K562 (cell line): ENCODE results near the gene SNRPA. TPM values are rescaled to one million over a fixed set of nuclear protein-coding genes. Genes with fewer than 3 reads are reported as not detected.
A peak's percentile ranks its signal among the peaks of the same experiment; 100 is the strongest.

Source experiments
- CAMTA2 ChIP-seq: fragments of 250-450 bp; sonication (Bioruptor Pico); conservative IDR thresholded peaks from 2 replicates; pipeline ENCODE4 v1.5.1; 2022
- CHD2 ChIP-seq: IDR thresholded peaks from 2 replicates; pipeline ENCODE4 v1.6.1; 2011; ENCODE audit warnings: low read depth, low read length
- DACH1 ChIP-seq: fragments of 450-650 bp; IDR thresholded peaks from 2 replicates; pipeline ENCODE4 v1.6.1; 2018; ENCODE audit not compliant: partially characterized antibody
- ELF4 ChIP-seq: fragments of 450-650 bp; formaldehyde crosslinking; IDR thresholded peaks from 2 replicates; pipeline ENCODE4 v1.4.0; 2022; ENCODE audit warnings: missing genetic modification characterization
- ESRRA ChIP-seq: fragments of 450-650 bp; IDR thresholded peaks from 2 replicates; pipeline ENCODE4 v1.6.1; 2014; ENCODE audit warnings: low read depth, mild to moderate bottlenecking, moderate library complexity, borderline replicate concordance
- FOXA1 ChIP-seq: fragments of 450-650 bp; IDR thresholded peaks from 2 replicates; pipeline ENCODE4 v1.6.1; 2016; ENCODE audit warnings: mild to moderate bottlenecking, borderline replicate concordance
- IRF2 ChIP-seq: sonication (generic); formaldehyde crosslinking; IDR thresholded peaks from 2 replicates; pipeline ENCODE4 v1.8.1; 2022; ENCODE audit warnings: mild to moderate bottlenecking, missing genetic modification reagents
- KDM5B ChIP-seq: fragments of 200-600 bp; sonication (generic); IDR thresholded peaks from 2 replicates; pipeline ENCODE4 v1.6.1; 2012; ENCODE audit warnings: low read depth, mild to moderate bottlenecking, moderate library complexity, low read length, control low read depth, inconsistent platforms; ENCODE audit not compliant: insufficient replicate concordance
- L3MBTL2 ChIP-seq: fragments of 450-650 bp; IDR thresholded peaks from 2 replicates; pipeline ENCODE4 v1.6.1; 2016; ENCODE audit warnings: mild to moderate bottlenecking, moderate library complexity
- MYBL2 ChIP-seq, 2 experiments: fragments of 450-650 bp in 1 of 2; sonication (generic) in 1 of 2; formaldehyde crosslinking in 1 of 2; IDR thresholded peaks; 2 replicates each; pipeline versions ENCODE4 v1.6.1 to v1.8.1; 2017 to 2022; ENCODE audit warnings: borderline replicate concordance in 1 of 2, inconsistent platforms in 1 of 2, low read depth in 1 of 2, mild to moderate bottlenecking in 1 of 2, missing genetic modification reagents in 1 of 2, moderate library complexity in 1 of 2
- POLR2AphosphoS2 ChIP-seq: IDR thresholded peaks from 2 replicates; pipeline ENCODE4 v1.6.1; 2012; ENCODE audit warnings: low read length, improper control_type of control experiment
- POLR3A ChIP-seq: IDR thresholded peaks from 2 replicates; pipeline ENCODE4 v1.6.1; 2011; ENCODE audit warnings: borderline replicate concordance, mild to moderate bottlenecking, moderate library complexity; ENCODE audit not compliant: insufficient read length, insufficient read depth; ENCODE audit errors: extremely low read depth
- RFX5 ChIP-seq: IDR thresholded peaks from 2 replicates; pipeline ENCODE4 v1.6.1; 2011; ENCODE audit warnings: low read depth, mild to moderate bottlenecking, improper control_type of control experiment, low read length
- ZFP36 ChIP-seq: fragments of 150-350 bp; IDR thresholded peaks from 2 replicates; pipeline ENCODE4 v1.6.1; 2018; ENCODE audit warnings: low read length, low read depth; ENCODE audit not compliant: partially characterized antibody
- ZNF263 ChIP-seq: sonication (generic); formaldehyde crosslinking; IDR thresholded peaks from 2 replicates; pipeline ENCODE4 v1.8.0; 2022; ENCODE audit warnings: mild to moderate bottlenecking, missing genetic modification reagents, borderline replicate concordance
- ZZZ3 ChIP-seq: fragments of 450-650 bp; IDR thresholded peaks from 2 replicates; pipeline ENCODE4 v1.6.1; 2016; ENCODE audit warnings: antibody characterized with exemption, mild to moderate bottlenecking, moderate library complexity
- polyA plus RNA-seq, 8 experiments: library from polyadenylated mRNA; depleted of rRNA in 4 of 8; stranded (reverse) in 5 of 8; unstranded in 3 of 8; fragments of >200 nt; fragmentation: Nextera tagmentation in 2 of 8; fragmentation: Illumina TruSeq in 1 of 8; extraction: Ambion mirVana in 2 of 8; extraction: Trizol in 1 of 8; gene quantifications; 2 replicates each; pipeline versions ENCODE4 v1.2.1 to v1.2.3, GENCODE V29; 2011 to 2014; ENCODE audit warnings: inconsistent platforms in 1 of 8, missing spikeins in 1 of 8
- total RNA-seq, 7 experiments: library from RNA; depleted of rRNA in 6 of 7; stranded (reverse); fragments of >200 nt in 6 of 7; fragmentation: Illumina TruSeq in 2 of 7; extraction: Trizol in 2 of 7; gene quantifications; 2 replicates each; pipeline versions ENCODE4 v1.2.1 to v1.2.3, GENCODE V29; 2011 to 2021; ENCODE audit warnings: low replicate concordance in 1 of 7
- TF ChIP-seq, protein P1 (sequence below): fragments of 250-450 bp; sonication (Bioruptor Pico); IDR thresholded peaks from 2 replicates; pipeline ENCODE4 v1.5.0; 2022; ENCODE audit warnings: mild to moderate bottlenecking
- TF ChIP-seq, protein P2 (sequence below), 2 experiments: fragments of 150-350 bp in 1 of 2; IDR thresholded peaks; 2 replicates each; pipeline ENCODE4 v1.6.1; 2012 to 2016; ENCODE audit warnings: low read depth in 2 of 2, low read length in 2 of 2, mild to moderate bottlenecking in 1 of 2, moderate library complexity in 1 of 2
- TF ChIP-seq, protein P3 (sequence below): sonication (generic); formaldehyde crosslinking; IDR thresholded peaks from 2 replicates; pipeline ENCODE4 v1.8.0; 2022; ENCODE audit warnings: missing genetic modification reagents, mild to moderate bottlenecking, borderline replicate concordance

SNRPA gene
- total and polyA plus RNA-seq, 9 of the 15 experiments (the other 6 are each of a cell fraction or from before 2014, with no cell fraction given), result 16.3 to 311 (median 193) TPM

DNA sequence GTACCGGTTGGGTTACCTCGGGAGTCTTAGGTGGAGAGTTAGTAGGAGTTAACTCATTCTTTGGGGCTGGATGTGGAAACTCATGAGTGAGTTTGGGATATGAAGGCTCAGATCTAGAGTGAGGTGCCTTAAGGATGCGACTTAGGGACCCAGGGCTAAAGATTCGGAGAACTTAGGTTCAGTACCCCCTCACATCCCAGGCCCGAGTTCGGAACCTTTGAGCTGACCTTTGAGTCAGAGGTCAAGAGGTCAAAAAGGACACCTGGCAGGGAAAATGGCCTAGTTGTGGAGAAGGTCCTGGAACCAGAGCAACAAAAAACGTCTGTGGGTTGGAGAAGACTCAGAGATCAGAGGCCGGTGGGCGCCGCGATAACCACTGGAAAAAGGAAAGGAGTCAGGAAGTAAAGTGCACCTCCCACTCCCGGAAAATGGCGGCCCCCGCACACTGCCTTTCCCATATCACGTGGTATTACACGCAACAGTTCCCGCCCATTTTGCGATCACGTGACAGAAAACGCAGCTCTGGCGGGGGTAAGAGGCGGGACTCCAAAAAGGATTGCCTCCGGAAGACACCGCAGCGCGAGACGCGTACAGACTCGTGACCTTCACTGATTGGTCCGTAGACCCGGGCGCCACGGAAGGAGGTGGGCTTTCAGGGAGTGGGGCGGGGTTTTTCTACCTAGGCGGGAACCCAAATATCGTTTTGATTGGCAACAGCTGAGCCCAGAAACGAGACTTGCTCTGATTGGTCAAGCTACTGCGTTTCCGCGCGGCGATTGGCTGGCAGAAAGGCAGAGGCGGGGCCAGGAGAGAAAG is 737 bp upstream of the SNRPA start, which contains the start of gene ACTMAP (continued):
- TF ChIP-seq, protein P1, sequence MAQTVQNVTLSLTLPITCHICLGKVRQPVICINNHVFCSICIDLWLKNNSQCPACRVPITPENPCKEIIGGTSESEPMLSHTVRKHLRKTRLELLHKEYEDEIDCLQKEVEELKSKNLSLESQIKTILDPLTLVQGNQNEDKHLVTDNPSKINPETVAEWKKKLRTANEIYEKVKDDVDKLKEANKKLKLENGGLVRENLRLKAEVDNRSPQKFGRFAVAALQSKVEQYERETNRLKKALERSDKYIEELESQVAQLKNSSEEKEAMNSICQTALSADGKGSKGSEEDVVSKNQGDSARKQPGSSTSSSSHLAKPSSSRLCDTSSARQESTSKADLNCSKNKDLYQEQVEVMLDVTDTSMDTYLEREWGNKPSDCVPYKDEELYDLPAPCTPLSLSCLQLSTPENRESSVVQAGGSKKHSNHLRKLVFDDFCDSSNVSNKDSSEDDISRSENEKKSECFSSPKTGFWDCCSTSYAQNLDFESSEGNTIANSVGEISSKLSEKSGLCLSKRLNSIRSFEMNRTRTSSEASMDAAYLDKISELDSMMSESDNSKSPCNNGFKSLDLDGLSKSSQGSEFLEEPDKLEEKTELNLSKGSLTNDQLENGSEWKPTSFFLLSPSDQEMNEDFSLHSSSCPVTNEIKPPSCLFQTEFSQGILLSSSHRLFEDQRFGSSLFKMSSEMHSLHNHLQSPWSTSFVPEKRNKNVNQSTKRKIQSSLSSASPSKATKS, result no peak
- TF ChIP-seq ZZZ3, result no peak
- no peak for TF ChIP-seq FOXA1
- no peak for TF ChIP-seq POLR3A
- TF ChIP-seq, protein P2, sequence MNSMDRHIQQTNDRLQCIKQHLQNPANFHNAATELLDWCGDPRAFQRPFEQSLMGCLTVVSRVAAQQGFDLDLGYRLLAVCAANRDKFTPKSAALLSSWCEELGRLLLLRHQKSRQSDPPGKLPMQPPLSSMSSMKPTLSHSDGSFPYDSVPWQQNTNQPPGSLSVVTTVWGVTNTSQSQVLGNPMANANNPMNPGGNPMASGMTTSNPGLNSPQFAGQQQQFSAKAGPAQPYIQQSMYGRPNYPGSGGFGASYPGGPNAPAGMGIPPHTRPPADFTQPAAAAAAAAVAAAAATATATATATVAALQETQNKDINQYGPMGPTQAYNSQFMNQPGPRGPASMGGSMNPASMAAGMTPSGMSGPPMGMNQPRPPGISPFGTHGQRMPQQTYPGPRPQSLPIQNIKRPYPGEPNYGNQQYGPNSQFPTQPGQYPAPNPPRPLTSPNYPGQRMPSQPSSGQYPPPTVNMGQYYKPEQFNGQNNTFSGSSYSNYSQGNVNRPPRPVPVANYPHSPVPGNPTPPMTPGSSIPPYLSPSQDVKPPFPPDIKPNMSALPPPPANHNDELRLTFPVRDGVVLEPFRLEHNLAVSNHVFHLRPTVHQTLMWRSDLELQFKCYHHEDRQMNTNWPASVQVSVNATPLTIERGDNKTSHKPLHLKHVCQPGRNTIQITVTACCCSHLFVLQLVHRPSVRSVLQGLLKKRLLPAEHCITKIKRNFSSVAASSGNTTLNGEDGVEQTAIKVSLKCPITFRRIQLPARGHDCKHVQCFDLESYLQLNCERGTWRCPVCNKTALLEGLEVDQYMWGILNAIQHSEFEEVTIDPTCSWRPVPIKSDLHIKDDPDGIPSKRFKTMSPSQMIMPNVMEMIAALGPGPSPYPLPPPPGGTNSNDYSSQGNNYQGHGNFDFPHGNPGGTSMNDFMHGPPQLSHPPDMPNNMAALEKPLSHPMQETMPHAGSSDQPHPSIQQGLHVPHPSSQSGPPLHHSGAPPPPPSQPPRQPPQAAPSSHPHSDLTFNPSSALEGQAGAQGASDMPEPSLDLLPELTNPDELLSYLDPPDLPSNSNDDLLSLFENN (IDR thresholded peaks at IDR 0.05; ENCODE audit: low read depth in 2 of 2, low read length in 2 of 2), result no peak
- no peak for TF ChIP-seq ZFP36
- peak; percentile 99 for TF ChIP-seq ESRRA
- TF ChIP-seq CAMTA2 (CRISPR knock-in tag), result no peak
- TF ChIP-seq L3MBTL2, result peak; percentile 88
- TF ChIP-seq POLR2AphosphoS2, result peak; percentile 57; the same call in 1 of the 2 replicates
- TF ChIP-seq IRF2 (CRISPR knock-in tag), result no peak
- TF ChIP-seq CHD2, result peak; percentile 78
- no peak for TF ChIP-seq ZNF263 (CRISPR knock-in tag)
- TF ChIP-seq MYBL2 (IDR thresholded peaks at IDR 0.05; ENCODE audit: low read depth), result no peak
- no peak for TF ChIP-seq MYBL2 (CRISPR knock-in tag; IDR thresholded peaks at IDR 0.05; ENCODE audit: borderline replicate concordance)
- TF ChIP-seq, protein P3, sequence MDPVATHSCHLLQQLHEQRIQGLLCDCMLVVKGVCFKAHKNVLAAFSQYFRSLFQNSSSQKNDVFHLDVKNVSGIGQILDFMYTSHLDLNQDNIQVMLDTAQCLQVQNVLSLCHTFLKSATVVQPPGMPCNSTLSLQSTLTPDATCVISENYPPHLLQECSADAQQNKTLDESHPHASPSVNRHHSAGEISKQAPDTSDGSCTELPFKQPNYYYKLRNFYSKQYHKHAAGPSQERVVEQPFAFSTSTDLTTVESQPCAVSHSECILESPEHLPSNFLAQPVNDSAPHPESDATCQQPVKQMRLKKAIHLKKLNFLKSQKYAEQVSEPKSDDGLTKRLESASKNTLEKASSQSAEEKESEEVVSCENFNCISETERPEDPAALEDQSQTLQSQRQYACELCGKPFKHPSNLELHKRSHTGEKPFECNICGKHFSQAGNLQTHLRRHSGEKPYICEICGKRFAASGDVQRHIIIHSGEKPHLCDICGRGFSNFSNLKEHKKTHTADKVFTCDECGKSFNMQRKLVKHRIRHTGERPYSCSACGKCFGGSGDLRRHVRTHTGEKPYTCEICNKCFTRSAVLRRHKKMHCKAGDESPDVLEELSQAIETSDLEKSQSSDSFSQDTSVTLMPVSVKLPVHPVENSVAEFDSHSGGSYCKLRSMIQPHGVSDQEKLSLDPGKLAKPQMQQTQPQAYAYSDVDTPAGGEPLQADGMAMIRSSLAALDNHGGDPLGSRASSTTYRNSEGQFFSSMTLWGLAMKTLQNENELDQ, result no peak
- TF ChIP-seq RFX5, result peak; percentile 95
- TF ChIP-seq DACH1, result peak; percentile 89
- TF ChIP-seq ELF4 (CRISPR knock-in tag), result peak; percentile 92
- TF ChIP-seq KDM5B, result peak; percentile 18
